KMS-11 (cell line): ENCODE data around the gene SLIT1.

Experiments used
- H2AFZ ChIP-seq: fragments of 200-600 bp; sonication (generic); 2 replicates; pipeline ENCODE4 v1.6.1; 2016; ENCODE audit warnings: antibody characterized with exemption, mixed run types, low read depth
- H3K27ac ChIP-seq: fragments of 200-600 bp; sonication (generic); 2 replicates; pipeline ENCODE4 v1.6.1; 2016; ENCODE audit warnings: mild to moderate bottlenecking, mixed run types
- H3K27me3 ChIP-seq: fragments of 200-600 bp; sonication (generic); 2 replicates; pipeline ENCODE4 v1.6.1; 2017; ENCODE audit warnings: mild to moderate bottlenecking, low read depth, mixed run types, moderate library complexity; ENCODE audit not compliant: insufficient read depth
- H3K36me3 ChIP-seq: fragments of 200-600 bp; sonication (generic); 2 replicates; pipeline ENCODE4 v1.6.1; 2017; ENCODE audit warnings: mild to moderate bottlenecking, mixed run types; ENCODE audit not compliant: insufficient read depth
- H3K4me1 ChIP-seq: fragments of 200-600 bp; sonication (generic); 2 replicates; pipeline ENCODE4 v1.6.1; 2016; ENCODE audit warnings: mild to moderate bottlenecking, low read depth, mixed run types; ENCODE audit not compliant: poor library complexity, severe bottlenecking
- H3K4me2 ChIP-seq: fragments of 200-600 bp; sonication (generic); 2 replicates; pipeline ENCODE4 v1.7.0; 2016; ENCODE audit warnings: mild to moderate bottlenecking, mixed run types
- H3K4me3 ChIP-seq: fragments of 200-600 bp; sonication (generic); IDR thresholded peaks from 2 replicates; pipeline ENCODE4 v1.6.1; 2017; ENCODE audit warnings: low read depth, low read length, mixed read lengths; ENCODE audit not compliant: insufficient read depth
- H3K79me2 ChIP-seq: fragments of 200-600 bp; sonication (generic); 2 replicates; pipeline ENCODE4 v1.6.1; 2016; ENCODE audit warnings: low read depth, mixed run types; ENCODE audit not compliant: insufficient read depth
- H3K9ac ChIP-seq: fragments of 200-600 bp; sonication (generic); 2 replicates; pipeline ENCODE4 v1.6.1; 2016; ENCODE audit warnings: mild to moderate bottlenecking, mixed run types
- H4K20me1 ChIP-seq: fragments of 200-600 bp; sonication (generic); 2 replicates; pipeline ENCODE4 v1.6.1; 2016; ENCODE audit warnings: mild to moderate bottlenecking, mixed run types; ENCODE audit not compliant: insufficient read depth
- CTCF ChIP-seq: fragments of 200-600 bp; sonication (generic); conservative IDR thresholded peaks from 2 replicates; pipeline ENCODE4 v1.6.1; 2017; ENCODE audit warnings: low read depth, mild to moderate bottlenecking, antibody characterized with exemption, low read length, moderate library complexity, mixed read lengths

The SLIT1 gene

DNA sequence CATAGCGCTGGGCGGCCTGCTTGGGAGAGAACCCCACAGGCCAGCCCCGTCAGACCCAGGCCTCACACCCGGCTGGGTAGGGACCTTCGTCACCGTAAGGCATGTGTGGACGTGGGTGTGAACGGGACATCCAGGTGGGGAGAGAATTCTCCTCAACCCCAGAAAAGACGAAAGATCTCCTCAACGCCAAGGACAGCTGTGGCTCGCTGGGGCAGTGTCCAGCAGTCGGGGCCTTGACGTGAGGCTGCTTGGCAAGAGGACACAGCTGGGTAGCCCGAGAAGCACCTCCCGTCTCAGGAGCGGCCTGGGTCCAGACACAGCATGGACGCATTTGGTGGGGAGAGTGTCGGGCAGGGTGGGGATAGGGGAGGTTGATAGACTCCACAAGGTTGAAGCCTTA lies 1.2 kb upstream of the SLIT1 start:
- H3K4me1 ChIP-seq: peaks cover 16% of the 10 kb centered on the region
- H3K4me3 ChIP-seq: no peak overlapping the region
- no peak overlapping the region for H3K9ac ChIP-seq
- no peak for TF ChIP-seq CTCF
- H3K36me3 ChIP-seq: no peaks in the 10 kb centered on the region
- no peak overlapping the region for H3K4me2 ChIP-seq
- H4K20me1 ChIP-seq: no peaks in the 10 kb centered on the region
- no peaks in the 10 kb centered on the region for H3K27me3 ChIP-seq
- H2AFZ ChIP-seq: no peak overlapping the region
- no peak overlapping the region for H3K27ac ChIP-seq
- no peaks in the 10 kb centered on the region; the same call in 1 of the 2 replicates for H3K79me2 ChIP-seq

DNA sequence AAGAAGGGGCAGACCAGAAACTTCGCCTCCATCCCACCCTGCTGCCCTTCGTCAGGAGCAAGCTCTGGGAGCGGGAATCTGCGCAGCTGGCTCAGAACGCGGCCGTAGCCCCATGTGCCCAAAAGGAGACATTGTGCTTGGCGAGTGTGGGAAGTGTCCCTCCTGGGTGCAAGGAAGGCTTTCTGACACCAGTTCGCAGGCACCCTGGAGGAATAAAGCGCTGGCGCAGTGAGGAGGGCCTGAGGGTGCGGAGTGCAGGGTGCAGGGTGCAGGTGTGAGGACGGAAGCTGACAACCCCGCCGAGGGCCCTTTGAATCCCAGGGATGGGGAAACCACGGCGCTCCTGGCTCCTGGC lies 811 bp downstream of the SLIT1 start:
- peak overlapping the region; percentile 58; the same call in 1 of the 2 replicates for H3K9ac ChIP-seq
- H3K4me1 ChIP-seq: peaks cover 16% of the 10 kb centered on the region
- no peak overlapping the region for H3K4me3 ChIP-seq
- H3K36me3 ChIP-seq: no peaks in the 10 kb centered on the region
- peak overlapping the region; percentile 47; the same call in 1 of the 2 replicates for H2AFZ ChIP-seq
- H3K27ac ChIP-seq: no peak overlapping the region; the same call in 1 of the 2 replicates
- H4K20me1 ChIP-seq: no peaks in the 10 kb centered on the region
- peak overlapping the region; percentile 55; the same call in 1 of the 2 replicates for H3K4me2 ChIP-seq
- peaks cover 9% of the 10 kb centered on the region; the same call in 1 of the 2 replicates for H3K79me2 ChIP-seq
- H3K27me3 ChIP-seq: no peaks in the 10 kb centered on the region
- no peak for TF ChIP-seq CTCF

GRCh38 chr10:97183314-97183713 lies 2.4 kb downstream of the SLIT1 start:
- H3K4me3 ChIP-seq: no peak overlapping the region
- H4K20me1 ChIP-seq: no peaks in the 10 kb centered on the region
- H3K36me3 ChIP-seq: no peaks in the 10 kb centered on the region
- no peaks in the 10 kb centered on the region for H3K27me3 ChIP-seq
- H3K9ac ChIP-seq: no peak overlapping the region; the same call in 1 of the 2 replicates
- TF ChIP-seq CTCF: no peak
- peaks cover 16% of the 10 kb centered on the region for H3K4me1 ChIP-seq
- peaks cover 9% of the 10 kb centered on the region; the same call in 1 of the 2 replicates for H3K79me2 ChIP-seq
- H3K27ac ChIP-seq: no peak overlapping the region
- peak overlapping the region; percentile 55; the same call in 1 of the 2 replicates for H3K4me2 ChIP-seq
- H2AFZ ChIP-seq: no peak overlapping the region

- no peak for TF ChIP-seq CTCF
- Histone ChIP-seq H3K27me3 (no peaks in the 10 kb centered on the region), H3K9ac (no peak overlapping the region), H3K79me2 (peaks cover 9% of the 10 kb centered on the region; the same call in 1 of the 2 replicates), H3K4me3 (no peak overlapping the region), H3K27ac (no peak overlapping the region), H4K20me1 (no peaks in the 10 kb centered on the region), H2AFZ (no peak overlapping the region), H3K36me3 (no peaks in the 10 kb centered on the region), H3K4me1 (peaks cover 16% of the 10 kb centered on the region), H3K4me2 (no peak overlapping the region)
Measured at GRCh38 chr10:97182288-97182990, 3.3 kb downstream of the SLIT1 start.
